HEK293 (cell line): ENCODE data around the gene CDC42BPA.

Experiments
- CTCF ChIA-PET: fragments of 350-600 bp; formaldehyde crosslinking; extraction: SDS; loops from one replicate; lab custom pipeline; 2021; ENCODE audit warnings: antibody characterized with exemption; lab: Yijun Ruan, JAX
- POLR2A ChIA-PET: fragments of 300-600 bp; formaldehyde crosslinking; extraction: SDS; loops from one replicate; lab custom pipeline; 2020; ENCODE audit warnings: antibody characterized with exemption, inconsistent platforms; lab: Yijun Ruan, JAX
- H3K27ac ChIP-seq: fragments of 200-500 bp; sonication (Bioruptor generic); 2 replicates; pipeline ENCODE4 v1.5.1; 2014; ENCODE audit warnings: low read depth, low read length, control low read depth, inconsistent platforms; ENCODE audit errors: extremely low read depth
- H3K36me3 ChIP-seq, 2 experiments: fragments of 200-500 bp in 1 of 2; sonication (Bioruptor generic) in 1 of 2; 1 replicate in 1 of 2; 2 replicates in 1 of 2; pipeline ENCODE4 v1.5.1; 2014 to 2017; ENCODE audit warnings: inconsistent platforms in 2 of 2, low read length in 2 of 2; ENCODE audit not compliant: control insufficient read depth in 2 of 2, insufficient read depth in 1 of 2
- H3K4me1 ChIP-seq: fragments of 200-500 bp; sonication (Bioruptor generic); 2 replicates; pipeline ENCODE4 v1.5.1; 2014; ENCODE audit warnings: mild to moderate bottlenecking, low read length, inconsistent platforms; ENCODE audit not compliant: control insufficient read depth, insufficient read depth
- H3K4me3 ChIP-seq: 2 replicates; pipeline ENCODE4 v1.5.1; 2011; ENCODE audit warnings: low read depth, mild to moderate bottlenecking, control low read depth, low read length, moderate library complexity
- H3K9me3 ChIP-seq: fragments of 200-500 bp; sonication (Bioruptor generic); 2 replicates; pipeline ENCODE4 v1.5.1; 2014; ENCODE audit warnings: low read depth, low read length, inconsistent platforms; ENCODE audit not compliant: control insufficient read depth, insufficient read depth
- GLIS1 ChIP-seq: fragments of 450-650 bp; formaldehyde crosslinking; IDR thresholded peaks from 2 replicates; pipeline ENCODE4 v1.5.1; 2016; ENCODE audit warnings: missing biosample characterization, missing genetic modification characterization
- GLIS2 ChIP-seq: fragments of 450-650 bp; formaldehyde crosslinking; IDR thresholded peaks from 2 replicates; pipeline ENCODE4 v1.5.1; 2016; ENCODE audit warnings: missing biosample characterization, missing genetic modification characterization
- HOXD13 ChIP-seq: sonication (generic); formaldehyde crosslinking; IDR thresholded peaks from 2 replicates; pipeline ENCODE4 v1.8.0; 2022; ENCODE audit warnings: missing genetic modification reagents, borderline replicate concordance
- PRDM4 ChIP-seq: fragments of 450-650 bp; formaldehyde crosslinking; IDR thresholded peaks from 2 replicates; pipeline ENCODE4 v1.5.1; 2017; ENCODE audit warnings: missing biosample characterization, missing genetic modification characterization
- SP7 ChIP-seq: fragments of 450-650 bp; formaldehyde crosslinking; IDR thresholded peaks from 2 replicates; pipeline ENCODE4 v1.5.1; 2016; ENCODE audit warnings: missing biosample characterization, missing genetic modification characterization
- YY2 ChIP-seq: fragments of 450-650 bp; formaldehyde crosslinking; IDR thresholded peaks from 2 replicates; pipeline ENCODE4 v1.5.1; 2016; ENCODE audit warnings: missing biosample characterization, missing genetic modification characterization
- ZBTB7A ChIP-seq: fragments of 450-650 bp; formaldehyde crosslinking; IDR thresholded peaks from 2 replicates; pipeline ENCODE4 v1.5.1; 2016; ENCODE audit warnings: low read depth, missing biosample characterization, missing genetic modification characterization
- ZIC2 ChIP-seq: fragments of 450-650 bp; formaldehyde crosslinking; IDR thresholded peaks from 2 replicates; pipeline ENCODE4 v1.5.1; 2016; ENCODE audit warnings: missing biosample characterization, missing genetic modification characterization
- ZNF10 ChIP-seq: fragments of 450-650 bp; formaldehyde crosslinking; IDR thresholded peaks from 2 replicates; pipeline ENCODE4 v1.5.1; 2017; ENCODE audit warnings: missing biosample characterization, missing genetic modification characterization
- ZNF169 ChIP-seq: fragments of 450-650 bp; formaldehyde crosslinking; IDR thresholded peaks from 2 replicates; pipeline ENCODE4 v1.5.1; 2016; ENCODE audit warnings: missing biosample characterization, missing genetic modification characterization
- ZNF175 ChIP-seq: fragments of 450-650 bp; formaldehyde crosslinking; IDR thresholded peaks from 2 replicates; pipeline ENCODE4 v1.5.1; 2016; ENCODE audit warnings: missing biosample characterization, missing genetic modification characterization
- ZNF239 ChIP-seq: fragments of 450-650 bp; formaldehyde crosslinking; IDR thresholded peaks from 2 replicates; pipeline ENCODE4 v1.5.1; 2016; ENCODE audit warnings: missing biosample characterization, missing genetic modification characterization
- ZNF280D ChIP-seq: fragments of 450-650 bp; formaldehyde crosslinking; IDR thresholded peaks from 2 replicates; pipeline ENCODE4 v1.5.1; 2016; ENCODE audit warnings: missing biosample characterization, missing genetic modification characterization
- ZNF366 ChIP-seq: fragments of 450-650 bp; formaldehyde crosslinking; conservative IDR thresholded peaks from 2 replicates; pipeline ENCODE4 v1.5.1; 2016; ENCODE audit warnings: missing biosample characterization, missing genetic modification characterization
- ZNF488 ChIP-seq: fragments of 450-650 bp; formaldehyde crosslinking; IDR thresholded peaks from 2 replicates; pipeline ENCODE4 v1.5.1; 2016; ENCODE audit warnings: missing biosample characterization, missing genetic modification characterization
- ZNF510 ChIP-seq: fragments of 450-650 bp; formaldehyde crosslinking; IDR thresholded peaks from 2 replicates; pipeline ENCODE4 v1.5.1; 2018; ENCODE audit warnings: mild to moderate bottlenecking, missing genetic modification characterization, missing biosample characterization; ENCODE audit not compliant: insufficient replicate concordance
- ZNF585B ChIP-seq: fragments of 450-650 bp; formaldehyde crosslinking; IDR thresholded peaks from 2 replicates; pipeline ENCODE4 v1.5.1; 2016; ENCODE audit warnings: missing biosample characterization, missing genetic modification characterization
- ZNF629 ChIP-seq: fragments of 450-650 bp; formaldehyde crosslinking; IDR thresholded peaks from 2 replicates; pipeline ENCODE4 v1.5.1; 2017; ENCODE audit warnings: missing biosample characterization, missing genetic modification characterization
- ZNF747 ChIP-seq: fragments of 450-650 bp; formaldehyde crosslinking; IDR thresholded peaks from 2 replicates; pipeline ENCODE4 v1.5.1; 2016; ENCODE audit warnings: missing biosample characterization, missing genetic modification characterization
- ZNF768 ChIP-seq: fragments of 450-650 bp; formaldehyde crosslinking; IDR thresholded peaks from 2 replicates; pipeline ENCODE4 v1.5.1; 2018; ENCODE audit warnings: missing biosample characterization, mild to moderate bottlenecking, missing genetic modification characterization
- ZNF843 ChIP-seq: fragments of 450-650 bp; formaldehyde crosslinking; IDR thresholded peaks from 2 replicates; pipeline ENCODE4 v1.5.1; 2016; ENCODE audit warnings: missing biosample characterization, missing genetic modification characterization
- ZSCAN16 ChIP-seq: fragments of 450-650 bp; formaldehyde crosslinking; IDR thresholded peaks from 2 replicates; pipeline ENCODE4 v1.5.1; 2016; ENCODE audit warnings: missing biosample characterization, missing genetic modification characterization

Gene CDC42BPA

GRCh38 chr1:226951286-226952117 lies 366.8 kb downstream of the CDC42BPA start:
- ChIA-PET POLR2A (no interaction called here), CTCF (interaction anchor here (0.6 to 0.9 kb wide), 2 partner anchors 14 to 1549 kb away, joined by 3 read pairs; no protein-coding TSS in a partner anchor)
- Histone ChIP-seq H3K36me3 (peaks cover 0 to 9% of the 10 kb centered on the region in 2 experiments; a peak in 1 of 3 replicates), H3K27ac (no peak overlapping the region), H3K9me3 (no peaks in the 10 kb centered on the region), H3K4me3 (no peak overlapping the region), H3K4me1 (no peaks in the 10 kb centered on the region)
- TF ChIP-seq ZNF510 (tag by site-specific recombination), result no peak
- TF ChIP-seq ZNF10 (tag by site-specific recombination), result 0 out of 2 replicates have a peak, but pooled peaks have one; percentile 14
- no peak for TF ChIP-seq ZNF488 (tag by site-specific recombination)
- TF ChIP-seq SP7 (tag by site-specific recombination), result 0 out of 2 replicates have a peak, but pooled peaks have one; percentile 14

- POLR2A ChIA-PET, result interaction anchor here (0.9 to 2.1 kb wide), 2 partner anchors 9 to 11 kb away, joined by 4 to 11 read pairs; partner anchors contain the start of gene COQ8A
- H3K4me3 ChIP-seq, result no peak overlapping the region
- no peaks in the 10 kb centered on the region for H3K4me1 ChIP-seq
- CTCF ChIA-PET, result no interaction called here
- TF ChIP-seq PRDM4 (tag by site-specific recombination) (no peak), GLIS2 (peak; percentile 50; the same call in 1 of the 2 replicates), GLIS1 (peak; percentile 39), ZIC2 (peak; percentile 81), ZNF175 (tag by site-specific recombination) (no peak)
- H3K27ac ChIP-seq, result no peak overlapping the region
- H3K9me3 ChIP-seq, result no peaks in the 10 kb centered on the region
- H3K36me3 ChIP-seq, result peaks cover 0 to 9% of the 10 kb centered on the region in 2 experiments; a peak in 1 of 3 replicates
Measured at GRCh38 chr1:226950871-226951270, 367.4 kb downstream of the CDC42BPA start.

- TF ChIP-seq ZNF768 (tag by site-specific recombination) (peak; percentile 98), ZNF280D (tag by site-specific recombination) (peak; percentile 56; the same call in 1 of the 2 replicates), ZNF843 (tag by site-specific recombination) (no peak), ZNF629 (tag by site-specific recombination) (no peak), ZNF585B (no peak), ZNF366 (tag by site-specific recombination) (no peak), YY2 (tag by site-specific recombination) (no peak), ZNF10 (tag by site-specific recombination) (no peak), ZSCAN16 (tag by site-specific recombination) (no peak), ZNF747 (tag by site-specific recombination) (no peak), ZNF239 (tag by site-specific recombination) (no peak), HOXD13 (CRISPR knock-in tag) (no peak), ZNF169 (no peak), ZBTB7A (tag by site-specific recombination) (no peak)
- peaks cover 0 to 9% of the 10 kb centered on the region in 2 experiments; a peak in 1 of 3 replicates for H3K36me3 ChIP-seq
- H3K27ac ChIP-seq, result no peak overlapping the region
- POLR2A ChIA-PET, result interaction anchor here (0.9 to 2.1 kb wide), 2 partner anchors 9 to 10 kb away, joined by 4 to 11 read pairs; partner anchors contain the start of gene COQ8A
- no peaks in the 10 kb centered on the region for H3K9me3 ChIP-seq
- no peaks in the 10 kb centered on the region for H3K4me1 ChIP-seq
- H3K4me3 ChIP-seq, result no peak overlapping the region
- CTCF ChIA-PET, result interaction anchor here (0.7 kb wide), 1 partner anchor 322 kb away, joined by 4 read pairs; no protein-coding TSS in a partner anchor
Measured at GRCh38 chr1:226950316-226950715, 368.0 kb downstream of the CDC42BPA start.
